Measurements from ENCODE around the gene CALB2. TPM values are rescaled to one million over a fixed set of nuclear protein-coding genes. Genes with fewer than 3 reads are reported as not detected.

Gene CALB2
- total RNA-seq, 1 experiment from 2014 or later, result not detected

DNA sequence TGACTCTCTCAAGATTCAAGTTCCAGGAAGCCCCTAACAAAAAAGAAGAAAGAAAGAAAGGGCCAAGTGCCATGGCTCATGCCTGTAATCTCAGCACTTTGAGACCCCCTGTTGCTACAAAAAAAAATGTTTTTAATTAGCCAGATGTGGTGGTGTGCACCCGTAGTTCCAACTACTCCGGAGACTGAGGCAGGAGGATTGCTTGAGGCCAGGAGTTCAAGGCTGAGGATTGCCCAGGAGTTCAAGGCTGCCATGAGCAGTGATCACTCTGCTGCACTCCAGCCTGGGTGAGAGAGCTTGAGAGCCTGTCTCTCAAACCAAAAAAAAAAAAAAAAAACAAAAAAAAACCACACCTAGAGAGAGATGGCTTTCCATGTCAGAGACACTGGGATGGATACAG is 64.5 kb downstream of the CALB2 start:
- no peaks in the 10 kb centered on the region for H3K36me3 ChIP-seq (ENCODE audit: insufficient read depth, low read length, poor library complexity, severe bottlenecking)
- TF ChIP-seq EZH2 (IDR thresholded peaks at IDR 0.05; ENCODE audit: borderline replicate concordance, low read depth, low read length, poor library complexity, severe bottlenecking) (no peak), CTCF (conservative IDR thresholded peaks at IDR 0.05; ENCODE audit: low read depth, low read length) (no peak)
- H3K27me3 ChIP-seq (replicated peaks; ENCODE audit: insufficient read depth, low read depth, low read length, poor library complexity), result peaks cover 60% of the 10 kb centered on the region
- intact Hi-C loops (cut with micrococcal nuclease; ENCODE audit: unreplicated experiment), result no loop called here
- CTCF ChIA-PET, result no interaction called here
- H3K27ac ChIP-seq (ENCODE audit: low read depth, low read length, poor library complexity, severe bottlenecking), result no peak overlapping the region
- no peaks in the 10 kb centered on the region for H3K4me1 ChIP-seq (ENCODE audit: insufficient read depth, low read length, poor library complexity, severe bottlenecking)
- POLR2A ChIA-PET (ENCODE audit: low non-redundant PET), result no interaction called here
- no peaks in the 10 kb centered on the region for H3K9me3 ChIP-seq (ENCODE audit: low read depth, low read length, poor library complexity, severe bottlenecking)
- no peak overlapping the region for H3K4me3 ChIP-seq (ENCODE audit: low read depth, low read length, poor library complexity, severe bottlenecking)
- DNase-seq (ENCODE audit: low spot score), result no peak
- BruUV-seq (replicated peaks), result no TSS peak

DNA sequence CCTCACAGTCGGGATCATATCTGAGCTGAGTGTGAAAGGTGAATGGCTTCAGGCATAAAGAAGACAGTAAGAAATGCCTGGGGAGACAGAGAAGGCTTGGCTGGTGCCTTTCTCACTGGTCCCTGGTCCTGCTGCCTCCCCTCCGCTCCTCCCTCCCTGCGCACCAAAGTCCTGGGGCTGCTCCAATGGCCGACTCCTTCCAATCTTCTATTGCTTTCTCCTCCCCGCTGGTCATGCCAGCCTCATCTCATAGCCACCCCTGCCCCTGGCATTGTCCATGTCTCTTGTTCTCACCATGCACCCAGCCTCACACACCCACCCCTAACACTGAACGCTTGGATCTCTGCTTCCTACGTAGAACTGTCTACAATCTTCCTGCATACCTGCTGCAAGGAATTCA is 65.3 kb downstream of the CALB2 start:
- DNase-seq (ENCODE audit: low spot score), result no peak
- H3K4me3 ChIP-seq (ENCODE audit: low read depth, low read length, poor library complexity, severe bottlenecking), result no peak overlapping the region
- H3K27me3 ChIP-seq (replicated peaks; ENCODE audit: insufficient read depth, low read depth, low read length, poor library complexity), result peaks cover 53% of the 10 kb centered on the region
- no peak overlapping the region for H3K27ac ChIP-seq (ENCODE audit: low read depth, low read length, poor library complexity, severe bottlenecking)
- H3K36me3 ChIP-seq (ENCODE audit: insufficient read depth, low read length, poor library complexity, severe bottlenecking), result no peaks in the 10 kb centered on the region
- no peaks in the 10 kb centered on the region for H3K4me1 ChIP-seq (ENCODE audit: insufficient read depth, low read length, poor library complexity, severe bottlenecking)
- TF ChIP-seq CTCF (conservative IDR thresholded peaks at IDR 0.05; ENCODE audit: low read depth, low read length) (no peak), EZH2 (IDR thresholded peaks at IDR 0.05; ENCODE audit: borderline replicate concordance, low read depth, low read length, poor library complexity, severe bottlenecking) (no peak)
- no peaks in the 10 kb centered on the region for H3K9me3 ChIP-seq (ENCODE audit: low read depth, low read length, poor library complexity, severe bottlenecking)
- ChIA-PET CTCF (no interaction called here), POLR2A (ENCODE audit: low non-redundant PET) (no interaction called here)
- intact Hi-C loops (cut with micrococcal nuclease; ENCODE audit: unreplicated experiment), result no loop called here
- BruUV-seq (replicated peaks), result no TSS peak

GRCh38 chr16:71424626-71425025 is 66.1 kb downstream of the CALB2 start:
- Histone ChIP-seq H3K27me3 (replicated peaks; ENCODE audit: insufficient read depth, low read depth, low read length, poor library complexity) (peaks cover 59% of the 10 kb centered on the region), H3K9me3 (ENCODE audit: low read depth, low read length, poor library complexity, severe bottlenecking) (no peaks in the 10 kb centered on the region), H3K4me3 (ENCODE audit: low read depth, low read length, poor library complexity, severe bottlenecking) (no peak overlapping the region), H3K4me1 (ENCODE audit: insufficient read depth, low read length, poor library complexity, severe bottlenecking) (no peaks in the 10 kb centered on the region), H3K27ac (ENCODE audit: low read depth, low read length, poor library complexity, severe bottlenecking) (no peak overlapping the region), H3K36me3 (ENCODE audit: insufficient read depth, low read length, poor library complexity, severe bottlenecking) (no peaks in the 10 kb centered on the region)
- ChIA-PET CTCF (no interaction called here), POLR2A (ENCODE audit: low non-redundant PET) (no interaction called here)
- DNase-seq (ENCODE audit: low spot score), result no peak
- TF ChIP-seq EZH2 (IDR thresholded peaks at IDR 0.05; ENCODE audit: borderline replicate concordance, low read depth, low read length, poor library complexity, severe bottlenecking) (no peak), CTCF (conservative IDR thresholded peaks at IDR 0.05; ENCODE audit: low read depth, low read length) (no peak)
- intact Hi-C loops (cut with micrococcal nuclease; ENCODE audit: unreplicated experiment), result no loop called here
- BruUV-seq (replicated peaks), result no TSS peak

All from A673 (cell line).